ENCODE data around the gene ZGLP1. TPM values are rescaled to one million over a fixed set of nuclear protein-coding genes. Genes with fewer than 3 reads are reported as not detected.
A peak's percentile ranks its signal among the peaks of the same experiment; 100 is the strongest.

ZGLP1 gene
- total RNA-seq, 1 donor from 2014 or later, result 6.2 TPM

DNA sequence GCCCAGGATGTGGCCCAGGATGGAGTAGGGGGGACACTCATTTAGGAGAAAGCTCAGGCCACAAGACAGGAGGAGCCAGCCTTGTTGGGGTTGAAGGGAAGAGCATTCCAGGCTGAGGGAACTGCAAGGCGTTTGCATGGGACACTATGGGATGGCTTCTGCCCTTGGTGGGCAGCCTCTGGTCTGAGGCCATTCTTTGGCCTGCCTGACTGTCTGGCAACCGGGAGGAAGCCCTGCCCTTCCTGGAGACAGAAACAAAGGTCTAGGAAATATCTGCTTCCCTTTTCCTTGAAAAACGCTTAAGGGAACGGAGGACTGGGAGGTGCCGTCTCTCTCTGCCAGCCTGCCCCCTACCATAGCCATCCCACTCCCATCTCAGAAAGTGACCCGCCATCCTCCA lies 41.5 kb downstream of the ZGLP1 start:
- Histone ChIP-seq H3K36me3 (no peaks in the 10 kb centered on the region), H3K27me3 (ENCODE audit: low read depth) (no peaks in the 10 kb centered on the region), H3K4me3 (no peak overlapping the region), H3K4me1 (peaks cover 58% of the 10 kb centered on the region), H3K27ac (peak overlapping the region; percentile 96), H3K9me3 (no peaks in the 10 kb centered on the region)
- DNase-seq, result no peak
- ATAC-seq, result no peak
- intact Hi-C loops (cut with DNase I), result no loop called here
- TF ChIP-seq, protein P1, sequence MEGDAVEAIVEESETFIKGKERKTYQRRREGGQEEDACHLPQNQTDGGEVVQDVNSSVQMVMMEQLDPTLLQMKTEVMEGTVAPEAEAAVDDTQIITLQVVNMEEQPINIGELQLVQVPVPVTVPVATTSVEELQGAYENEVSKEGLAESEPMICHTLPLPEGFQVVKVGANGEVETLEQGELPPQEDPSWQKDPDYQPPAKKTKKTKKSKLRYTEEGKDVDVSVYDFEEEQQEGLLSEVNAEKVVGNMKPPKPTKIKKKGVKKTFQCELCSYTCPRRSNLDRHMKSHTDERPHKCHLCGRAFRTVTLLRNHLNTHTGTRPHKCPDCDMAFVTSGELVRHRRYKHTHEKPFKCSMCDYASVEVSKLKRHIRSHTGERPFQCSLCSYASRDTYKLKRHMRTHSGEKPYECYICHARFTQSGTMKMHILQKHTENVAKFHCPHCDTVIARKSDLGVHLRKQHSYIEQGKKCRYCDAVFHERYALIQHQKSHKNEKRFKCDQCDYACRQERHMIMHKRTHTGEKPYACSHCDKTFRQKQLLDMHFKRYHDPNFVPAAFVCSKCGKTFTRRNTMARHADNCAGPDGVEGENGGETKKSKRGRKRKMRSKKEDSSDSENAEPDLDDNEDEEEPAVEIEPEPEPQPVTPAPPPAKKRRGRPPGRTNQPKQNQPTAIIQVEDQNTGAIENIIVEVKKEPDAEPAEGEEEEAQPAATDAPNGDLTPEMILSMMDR (IDR thresholded peaks at IDR 0.05), result no peak

- DNase-seq (no peak), ATAC-seq (no peak)
- no peaks in the 10 kb centered on the region for H3K36me3 ChIP-seq
- no peaks in the 10 kb centered on the region for H3K9me3 ChIP-seq
- H3K27me3 ChIP-seq (ENCODE audit: low read depth), result no peaks in the 10 kb centered on the region
- peak overlapping the region; percentile 96 for H3K27ac ChIP-seq
- TF ChIP-seq, protein P1 (IDR thresholded peaks at IDR 0.05), result no peak
- no peak overlapping the region for H3K4me3 ChIP-seq
- intact Hi-C loops (cut with DNase I), result no loop called here
- H3K4me1 ChIP-seq, result peaks cover 44% of the 10 kb centered on the region
These were observed 42.9 kb downstream of the ZGLP1 start for GRCh38 chr19:10266706-10267105.

DNA sequence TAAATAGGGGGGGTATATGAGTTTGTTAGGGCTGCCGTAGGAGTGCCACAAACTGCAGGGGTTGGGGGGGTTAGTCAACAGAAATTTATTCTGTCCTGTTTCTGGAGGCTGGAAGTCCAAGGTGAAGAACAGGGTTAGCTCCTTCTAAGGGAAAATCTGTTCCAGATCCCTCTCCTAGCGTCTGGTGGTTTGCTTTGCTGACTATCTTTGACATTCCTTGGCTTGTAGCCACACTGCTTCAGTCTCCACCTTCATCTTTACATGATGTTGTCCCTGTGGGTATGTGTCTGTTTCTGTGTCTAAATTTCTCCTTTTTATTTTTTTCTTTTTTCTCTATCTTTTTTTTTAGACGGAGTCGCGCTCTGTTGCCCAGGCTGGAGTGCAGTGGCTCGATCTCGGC lies 46.8 kb downstream of the ZGLP1 start:
- Histone ChIP-seq H3K4me1 (peaks cover 22% of the 10 kb centered on the region), H3K4me3 (no peak overlapping the region), H3K27me3 (ENCODE audit: low read depth) (no peaks in the 10 kb centered on the region), H3K36me3 (peaks cover 16% of the 10 kb centered on the region), H3K9me3 (no peaks in the 10 kb centered on the region), H3K27ac (no peak overlapping the region)
- TF ChIP-seq, protein P1 (IDR thresholded peaks at IDR 0.05), result no peak
- intact Hi-C loops (cut with DNase I), result no loop called here
- ATAC-seq (no peak), DNase-seq (no peak)

DNA sequence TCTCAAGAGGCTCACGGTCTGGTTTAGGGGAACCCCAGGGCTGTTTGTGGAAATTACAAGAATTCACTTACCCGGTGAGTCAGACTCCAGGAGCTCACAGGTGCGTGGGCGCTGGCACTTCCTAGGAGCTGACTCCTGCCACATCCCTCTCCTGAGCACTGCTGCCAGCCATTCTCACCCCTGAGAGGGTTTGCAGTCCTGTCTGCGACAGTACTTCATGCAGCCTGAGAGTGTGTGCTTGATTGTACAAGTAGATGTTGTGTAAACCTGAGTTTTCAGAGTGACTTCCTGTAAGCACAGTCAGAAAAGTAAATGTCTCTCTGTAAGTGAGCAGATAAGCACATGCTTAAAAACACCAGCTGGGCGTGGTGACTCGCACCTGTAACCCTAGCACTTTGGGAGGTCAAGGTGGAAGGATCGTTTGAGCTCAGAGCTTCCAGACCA lies 49.5 kb downstream of the ZGLP1 start:
- Histone ChIP-seq H3K27ac (peak overlapping the region; percentile 79), H3K36me3 (peaks cover 42% of the 10 kb centered on the region), H3K4me1 (peaks cover 18% of the 10 kb centered on the region), H3K9me3 (no peaks in the 10 kb centered on the region), H3K27me3 (ENCODE audit: low read depth) (no peaks in the 10 kb centered on the region), H3K4me3 (no peak overlapping the region)
- TF ChIP-seq, protein P1 (IDR thresholded peaks at IDR 0.05), result no peak
- ATAC-seq (peak; percentile 90 to 92), DNase-seq (peak; percentile 90)
- intact Hi-C loops (cut with DNase I), result no loop called here

DNA sequence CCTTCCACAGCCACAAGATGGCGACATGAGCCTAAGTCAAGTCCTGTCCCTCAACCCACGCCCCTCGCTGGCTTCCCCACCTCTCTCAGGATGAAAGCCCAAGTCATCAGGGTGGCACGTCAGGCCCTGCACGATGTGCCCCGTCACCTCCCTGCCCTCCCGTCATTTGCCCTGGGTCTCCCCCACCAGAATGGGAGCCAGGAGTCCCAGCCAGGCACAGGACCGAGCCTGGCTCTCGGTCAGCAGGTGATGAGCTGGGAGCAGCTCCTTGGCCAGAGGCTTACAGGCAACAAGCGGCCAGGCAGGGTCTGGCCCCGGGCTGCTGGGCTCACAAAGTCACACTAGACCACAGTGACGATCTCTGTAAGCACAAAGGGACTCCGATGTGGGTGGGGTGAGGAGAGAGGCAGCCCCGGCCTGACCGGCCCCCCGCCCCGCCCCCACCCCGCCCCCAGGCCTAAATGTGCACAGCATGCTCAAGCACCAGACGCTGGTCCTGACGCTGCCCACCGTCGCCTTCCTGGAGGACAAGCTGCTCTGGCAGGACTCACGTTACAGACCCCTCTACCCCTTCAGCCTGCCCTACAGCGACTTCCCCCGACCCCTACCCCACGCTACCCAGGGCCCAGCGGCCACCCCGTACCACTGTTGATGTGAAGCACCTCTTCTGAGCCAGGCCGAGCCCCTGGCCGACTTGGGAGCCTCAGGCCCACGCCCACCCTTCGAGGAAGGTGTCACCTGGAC lies 50.3 kb downstream of the ZGLP1 start:
- H3K9me3 ChIP-seq, result no peaks in the 10 kb centered on the region
- peak overlapping the region; percentile 17 for H3K4me3 ChIP-seq
- TF ChIP-seq, protein P1 (IDR thresholded peaks at IDR 0.05), result peak; percentile 78
- DNase-seq, result peak; percentile 95
- ATAC-seq, result peak; percentile 78 to 87
- intact Hi-C loops (cut with DNase I), result no loop called here
- peaks cover 51% of the 10 kb centered on the region for H3K36me3 ChIP-seq
- H3K27me3 ChIP-seq (ENCODE audit: low read depth), result no peaks in the 10 kb centered on the region
- peak overlapping the region; percentile 79 for H3K27ac ChIP-seq
- H3K4me1 ChIP-seq, result peaks cover 18% of the 10 kb centered on the region

All from lower lobe of right lung (tissue), 2 donors.